ENCODE results near the gene CTNNA3. TPM values are rescaled to one million over a fixed set of nuclear protein-coding genes. Genes with fewer than 3 reads are reported as not detected.

Gene CTNNA3
- total RNA-seq, 1 donor from 2014 or later = not detected

DNA sequence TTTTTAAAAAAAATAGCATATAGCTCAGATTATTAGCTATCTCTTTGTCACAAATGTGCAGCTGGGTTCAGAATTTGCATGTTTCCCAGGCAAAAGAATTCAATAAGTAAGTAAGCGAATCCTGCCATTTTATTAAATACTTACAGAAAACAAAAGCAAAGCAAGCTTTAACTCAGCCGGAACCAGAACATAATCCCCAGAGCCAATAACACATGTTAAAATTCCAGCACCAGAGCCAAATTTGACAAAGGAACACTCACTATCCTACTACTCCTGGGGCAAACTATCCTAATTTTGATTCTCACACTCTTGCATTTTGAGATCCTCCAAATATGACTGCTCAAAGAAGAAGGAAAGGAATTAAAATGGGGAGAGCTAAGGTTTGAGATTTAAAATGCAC, 737.5 kb downstream of the CTNNA3 start:
- Mint-ChIP-seq H3K27ac (no peak overlapping the region), H3K27me3 (ENCODE audit: insufficient read depth) (no peaks in the 10 kb centered on the region), H3K4me1 (ENCODE audit: low read depth) (no peaks in the 10 kb centered on the region), H3K36me3 (ENCODE audit: low read depth) (no peaks in the 10 kb centered on the region), H3K9me3 (no peaks in the 10 kb centered on the region), H3K4me3 (no peak overlapping the region)
- no peak for DNase-seq (ENCODE audit: low spot score)
- intact Hi-C loops (cut with micrococcal nuclease) = no loop called here

DNA sequence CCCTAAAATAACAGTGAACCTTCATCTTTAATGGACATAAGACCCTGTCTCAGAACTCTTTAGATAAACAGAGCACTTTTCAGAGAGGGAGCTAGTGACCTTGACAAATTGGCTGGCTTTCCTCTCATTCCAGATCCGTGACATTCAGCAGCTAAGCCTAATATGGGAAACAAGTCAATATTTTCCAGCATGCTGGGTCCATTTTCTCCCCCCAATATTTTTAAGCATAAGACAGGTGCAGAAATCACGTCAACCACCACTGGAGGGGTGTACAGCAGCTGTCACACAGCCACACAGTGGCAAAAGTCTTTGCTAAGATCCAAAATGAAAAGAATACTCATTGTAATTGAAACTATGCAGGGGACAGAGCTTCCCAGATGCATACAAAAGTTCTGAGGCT, 744.1 kb downstream of the CTNNA3 start:
- H3K4me3 Mint-ChIP-seq = no peak overlapping the region
- DNase-seq (ENCODE audit: low spot score) = no peak
- H3K36me3 Mint-ChIP-seq (ENCODE audit: low read depth) = no peaks in the 10 kb centered on the region
- no peaks in the 10 kb centered on the region for H3K4me1 Mint-ChIP-seq (ENCODE audit: low read depth)
- H3K27ac Mint-ChIP-seq = no peak overlapping the region
- no peaks in the 10 kb centered on the region for H3K9me3 Mint-ChIP-seq
- no peaks in the 10 kb centered on the region for H3K27me3 Mint-ChIP-seq (ENCODE audit: insufficient read depth)
- intact Hi-C loops (cut with micrococcal nuclease) = no loop called here

- H3K9me3 Mint-ChIP-seq = no peaks in the 10 kb centered on the region
- no peak for DNase-seq (ENCODE audit: low spot score)
- no peaks in the 10 kb centered on the region for H3K4me1 Mint-ChIP-seq (ENCODE audit: low read depth)
- H3K27ac Mint-ChIP-seq = no peak overlapping the region
- no peak overlapping the region for H3K4me3 Mint-ChIP-seq
- H3K27me3 Mint-ChIP-seq (ENCODE audit: insufficient read depth) = no peaks in the 10 kb centered on the region
- intact Hi-C loops (cut with micrococcal nuclease) = no loop called here
- H3K36me3 Mint-ChIP-seq (ENCODE audit: low read depth) = no peaks in the 10 kb centered on the region
These were observed 752.4 kb downstream of the CTNNA3 start for GRCh38 chr10:66943590-66943989.

GRCh38 chr10:66942407-66942806, 753.6 kb downstream of the CTNNA3 start:
- H3K4me1 Mint-ChIP-seq (ENCODE audit: low read depth) = no peaks in the 10 kb centered on the region
- DNase-seq (ENCODE audit: low spot score) = no peak
- no peaks in the 10 kb centered on the region for H3K9me3 Mint-ChIP-seq
- no peak overlapping the region for H3K4me3 Mint-ChIP-seq
- H3K36me3 Mint-ChIP-seq (ENCODE audit: low read depth) = no peaks in the 10 kb centered on the region
- no peaks in the 10 kb centered on the region for H3K27me3 Mint-ChIP-seq (ENCODE audit: insufficient read depth)
- H3K27ac Mint-ChIP-seq = no peak overlapping the region
- intact Hi-C loops (cut with micrococcal nuclease) = no loop called here

DNA sequence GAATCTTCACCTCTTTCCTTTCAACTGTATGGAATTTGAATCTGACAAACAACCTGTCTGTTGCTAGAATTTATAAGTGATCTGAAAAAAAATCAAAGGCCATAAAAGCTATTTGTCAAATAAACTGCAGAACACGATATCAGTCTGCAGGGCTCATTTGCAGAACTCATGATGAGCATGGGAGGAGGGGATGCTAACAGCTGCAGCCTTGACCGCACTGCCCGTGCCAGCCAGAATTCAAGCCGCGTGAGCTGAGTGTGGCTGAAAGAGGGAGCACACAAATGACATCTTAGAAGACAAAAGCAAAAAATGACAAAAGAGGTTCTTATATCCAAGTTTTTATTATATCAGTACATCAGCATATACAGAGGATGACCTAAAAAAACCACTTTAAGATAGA, 754.5 kb downstream of the CTNNA3 start:
- no peaks in the 10 kb centered on the region for H3K27me3 Mint-ChIP-seq (ENCODE audit: insufficient read depth)
- no peak for DNase-seq (ENCODE audit: low spot score)
- H3K27ac Mint-ChIP-seq = no peak overlapping the region
- H3K36me3 Mint-ChIP-seq (ENCODE audit: low read depth) = no peaks in the 10 kb centered on the region
- no peak overlapping the region for H3K4me3 Mint-ChIP-seq
- intact Hi-C loops (cut with micrococcal nuclease) = no loop called here
- H3K4me1 Mint-ChIP-seq (ENCODE audit: low read depth) = no peaks in the 10 kb centered on the region
- H3K9me3 Mint-ChIP-seq = no peaks in the 10 kb centered on the region

- Mint-ChIP-seq H3K4me3 (no peak overlapping the region), H3K9me3 (no peaks in the 10 kb centered on the region), H3K36me3 (ENCODE audit: low read depth) (no peaks in the 10 kb centered on the region), H3K27me3 (ENCODE audit: insufficient read depth) (no peaks in the 10 kb centered on the region), H3K27ac (no peak overlapping the region), H3K4me1 (ENCODE audit: low read depth) (no peaks in the 10 kb centered on the region)
- intact Hi-C loops (cut with micrococcal nuclease) = no loop called here
- DNase-seq (ENCODE audit: low spot score) = no peak
These were observed 755.0 kb downstream of the CTNNA3 start for GRCh38 chr10:66940965-66941364.

DNA sequence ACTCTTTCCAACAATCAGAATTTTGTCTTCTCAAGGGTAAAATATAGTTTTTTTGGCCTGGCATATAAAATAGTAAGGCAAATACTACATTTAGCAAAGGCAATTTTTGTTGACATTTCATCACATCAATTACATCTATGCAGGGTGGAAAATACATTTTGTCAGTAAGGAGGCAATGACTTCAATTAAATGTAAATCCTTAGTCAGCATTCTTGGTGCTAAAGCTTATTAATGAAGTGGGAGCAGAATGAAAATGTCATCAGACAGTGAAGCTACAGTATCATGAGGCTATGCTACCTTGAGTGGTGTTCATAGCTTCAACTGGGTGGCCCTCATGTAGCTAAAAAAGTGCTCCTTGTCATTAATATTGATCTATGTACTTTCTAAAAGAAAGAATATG, 761.3 kb downstream of the CTNNA3 start:
- intact Hi-C loops (cut with micrococcal nuclease) = loop anchor here (10.0 kb wide), 1 partner anchor 730 kb away; no protein-coding TSS in a partner anchor
- Mint-ChIP-seq H3K4me1 (ENCODE audit: low read depth) (no peaks in the 10 kb centered on the region), H3K27ac (no peak overlapping the region), H3K4me3 (no peak overlapping the region), H3K9me3 (no peaks in the 10 kb centered on the region), H3K36me3 (ENCODE audit: low read depth) (no peaks in the 10 kb centered on the region), H3K27me3 (ENCODE audit: insufficient read depth) (peaks cover 2% of the 10 kb centered on the region)
- no peak for DNase-seq (ENCODE audit: low spot score)

DNA sequence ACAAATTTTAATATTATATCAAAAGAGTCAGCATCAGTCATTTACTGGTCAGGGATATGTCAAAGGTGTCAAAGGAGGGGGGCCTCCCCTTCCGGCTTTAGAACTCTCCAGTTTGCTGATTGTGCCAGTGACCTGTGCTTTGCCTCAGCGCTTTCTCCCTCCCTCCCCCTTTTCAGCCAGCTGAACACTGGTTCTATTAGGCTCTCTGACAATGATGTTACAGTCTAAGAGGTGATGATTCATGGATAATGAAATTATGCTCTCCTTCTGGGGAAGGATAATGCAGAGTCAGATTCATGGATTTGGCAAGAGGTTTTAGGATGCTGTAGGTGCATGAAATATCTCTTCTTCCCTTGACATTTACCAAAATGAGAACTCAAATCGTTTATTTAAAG, 764.0 kb downstream of the CTNNA3 start:
- no peak for DNase-seq (ENCODE audit: low spot score)
- Mint-ChIP-seq H3K27ac (no peak overlapping the region), H3K4me1 (ENCODE audit: low read depth) (no peaks in the 10 kb centered on the region), H3K9me3 (no peaks in the 10 kb centered on the region), H3K36me3 (ENCODE audit: low read depth) (no peaks in the 10 kb centered on the region), H3K4me3 (no peak overlapping the region), H3K27me3 (ENCODE audit: insufficient read depth) (peaks cover 20% of the 10 kb centered on the region)
- intact Hi-C loops (cut with micrococcal nuclease) = loop anchor here (10.0 kb wide), 1 partner anchor 727 kb away; no protein-coding TSS in a partner anchor

GRCh38 chr10:66931340-66931948, 764.6 kb downstream of the CTNNA3 start:
- Mint-ChIP-seq H3K4me1 (ENCODE audit: low read depth) (no peaks in the 10 kb centered on the region), H3K36me3 (ENCODE audit: low read depth) (no peaks in the 10 kb centered on the region)
- intact Hi-C loops (cut with micrococcal nuclease) = loop anchor here (10.0 kb wide), 1 partner anchor 727 kb away; no protein-coding TSS in a partner anchor

DNA sequence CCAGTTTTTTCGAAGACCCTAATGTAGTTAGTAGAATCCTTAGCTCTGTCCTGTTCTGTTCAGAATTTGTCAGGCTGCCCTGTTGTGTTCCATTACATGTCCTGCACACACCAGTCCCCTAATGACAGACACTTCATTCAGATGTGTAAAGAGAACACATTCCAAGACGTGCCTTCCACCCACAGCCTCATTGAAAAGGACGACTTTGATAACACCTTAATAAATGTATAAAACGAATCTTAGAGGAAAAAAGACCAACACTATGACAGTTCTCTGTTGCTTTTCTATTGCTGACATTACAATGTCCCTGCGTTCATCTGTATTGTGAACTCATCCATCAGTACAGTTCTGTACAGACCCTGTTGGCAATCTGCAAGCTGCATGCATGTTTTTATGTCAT, 766.6 kb downstream of the CTNNA3 start:
- no peak for DNase-seq (ENCODE audit: low spot score)
- H3K4me1 Mint-ChIP-seq (ENCODE audit: low read depth) = no peaks in the 10 kb centered on the region
- peaks cover 29% of the 10 kb centered on the region for H3K27me3 Mint-ChIP-seq (ENCODE audit: insufficient read depth)
- H3K4me3 Mint-ChIP-seq = no peak overlapping the region
- H3K27ac Mint-ChIP-seq = no peak overlapping the region
- H3K9me3 Mint-ChIP-seq = no peaks in the 10 kb centered on the region
- intact Hi-C loops (cut with micrococcal nuclease) = no loop called here
- no peaks in the 10 kb centered on the region for H3K36me3 Mint-ChIP-seq (ENCODE audit: low read depth)

More at GRCh38 chr10:66931340-66931948, 764.6 kb downstream of the CTNNA3 start:
- no peak for DNase-seq (ENCODE audit: low spot score)
- H3K4me3 Mint-ChIP-seq = no peak overlapping the region
- no peak overlapping the region for H3K27ac Mint-ChIP-seq
- no peaks in the 10 kb centered on the region for H3K9me3 Mint-ChIP-seq
- peaks cover 22% of the 10 kb centered on the region for H3K27me3 Mint-ChIP-seq (ENCODE audit: insufficient read depth)

DNA sequence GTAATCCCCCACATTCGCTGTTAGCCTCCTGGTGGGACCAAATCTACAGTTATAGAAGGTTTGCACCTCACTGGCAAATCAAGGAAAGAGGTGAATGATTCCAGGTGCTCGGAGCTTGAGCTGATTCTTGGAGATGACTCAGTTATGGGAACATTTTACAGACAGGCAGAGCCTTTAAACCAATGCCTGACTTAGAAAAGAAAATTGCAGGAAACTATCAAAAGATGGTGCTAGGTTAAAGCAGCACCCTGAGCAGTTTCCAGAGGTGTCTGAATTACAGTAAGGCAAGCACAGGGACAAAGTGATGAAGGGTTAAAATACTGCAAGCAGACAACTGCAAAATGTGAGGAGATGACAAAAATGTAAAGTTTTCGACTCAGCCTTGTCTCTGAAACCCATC, 767.2 kb downstream of the CTNNA3 start:
- H3K9me3 Mint-ChIP-seq = no peaks in the 10 kb centered on the region
- H3K27me3 Mint-ChIP-seq (ENCODE audit: insufficient read depth) = peaks cover 29% of the 10 kb centered on the region
- no peaks in the 10 kb centered on the region for H3K4me1 Mint-ChIP-seq (ENCODE audit: low read depth)
- no peaks in the 10 kb centered on the region for H3K36me3 Mint-ChIP-seq (ENCODE audit: low read depth)
- DNase-seq (ENCODE audit: low spot score) = no peak
- no peak overlapping the region for H3K4me3 Mint-ChIP-seq
- intact Hi-C loops (cut with micrococcal nuclease) = no loop called here
- no peak overlapping the region for H3K27ac Mint-ChIP-seq

- DNase-seq (ENCODE audit: low spot score) = no peak
- intact Hi-C loops (cut with micrococcal nuclease) = no loop called here
- peaks cover 29% of the 10 kb centered on the region for H3K27me3 Mint-ChIP-seq (ENCODE audit: insufficient read depth)
- H3K4me1 Mint-ChIP-seq (ENCODE audit: low read depth) = no peaks in the 10 kb centered on the region
- no peak overlapping the region for H3K27ac Mint-ChIP-seq
- no peaks in the 10 kb centered on the region for H3K36me3 Mint-ChIP-seq (ENCODE audit: low read depth)
- H3K4me3 Mint-ChIP-seq = no peak overlapping the region
- H3K9me3 Mint-ChIP-seq = no peaks in the 10 kb centered on the region
These were observed 767.8 kb downstream of the CTNNA3 start for GRCh38 chr10:66927971-66928770.

DNA sequence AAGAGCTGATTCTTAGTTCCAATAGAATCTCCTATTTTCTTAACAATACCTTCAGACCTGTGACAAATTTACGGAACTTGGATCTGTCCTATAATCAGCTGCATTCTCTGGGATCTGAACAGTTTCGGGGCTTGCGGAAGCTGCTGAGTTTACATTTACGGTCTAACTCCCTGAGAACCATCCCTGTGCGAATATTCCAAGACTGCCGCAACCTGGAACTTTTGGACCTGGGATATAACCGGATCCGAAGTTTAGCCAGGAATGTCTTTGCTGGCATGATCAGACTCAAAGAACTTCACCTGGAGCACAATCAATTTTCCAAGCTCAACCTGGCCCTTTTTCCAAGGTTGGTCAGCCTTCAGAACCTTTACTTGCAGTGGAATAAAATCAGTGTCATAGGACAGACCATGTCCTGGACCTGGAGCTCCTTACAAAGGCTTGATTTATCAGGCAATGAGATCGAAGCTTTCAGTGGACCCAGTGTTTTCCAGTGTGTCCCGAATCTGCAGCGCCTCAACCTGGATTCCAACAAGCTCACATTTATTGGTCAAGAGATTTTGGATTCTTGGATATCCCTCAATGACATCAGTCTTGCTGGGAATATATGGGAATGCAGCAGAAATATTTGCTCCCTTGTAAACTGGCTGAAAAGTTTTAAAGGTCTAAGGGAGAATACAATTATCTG, 768.6 kb downstream of the CTNNA3 start:
- DNase-seq (ENCODE audit: low spot score) = no peak
- no peaks in the 10 kb centered on the region for H3K4me1 Mint-ChIP-seq (ENCODE audit: low read depth)
- no peak overlapping the region for H3K4me3 Mint-ChIP-seq
- no peaks in the 10 kb centered on the region for H3K9me3 Mint-ChIP-seq
- H3K27ac Mint-ChIP-seq = no peak overlapping the region
- intact Hi-C loops (cut with micrococcal nuclease) = no loop called here
- H3K36me3 Mint-ChIP-seq (ENCODE audit: low read depth) = no peaks in the 10 kb centered on the region
- peaks cover 29% of the 10 kb centered on the region for H3K27me3 Mint-ChIP-seq (ENCODE audit: insufficient read depth)

Measured in activated T-helper 1 cell treated with anti-CD3 and anti-CD28 coated beads, Interleukin-12 subunit alpha, Interleukin-12 subunit beta, Interleukin-2, Interleukin-4 antibody, amounts not matched to agents 30 ng/mL and 10 ng/mL and 1 ng/mL, durations not matched to agents 14 hours and 24 hours and 36 hours (primary cell).